AG08396 (cell line): ENCODE measurements around the gene SYTL5.

Source experiments
- DNase-seq: peaks from one replicate; pipeline ENCODE4 v3.0.0; 2012; ENCODE audit warnings: low spot score, mixed read lengths

SYTL5 gene

DNA sequence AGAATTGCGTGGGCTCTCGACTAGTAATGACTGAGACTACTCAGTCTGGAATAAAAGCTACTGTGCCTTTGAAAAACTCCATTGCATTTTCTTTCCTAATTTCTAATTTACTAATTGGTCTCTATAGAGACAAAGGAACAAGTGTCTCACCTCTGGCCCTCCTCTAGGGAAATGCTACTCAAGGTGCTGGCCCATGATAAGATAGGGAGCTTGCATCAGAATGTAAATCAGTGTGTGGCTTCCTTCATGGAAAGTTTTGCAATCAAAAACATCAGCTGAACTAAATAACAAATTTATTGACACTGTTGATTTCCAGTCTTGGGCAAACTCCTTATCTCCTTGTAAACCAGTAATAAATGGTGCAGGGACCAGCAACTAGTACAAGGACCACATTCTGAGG, 132.5 kb downstream of the SYTL5 start:
- no peak for DNase-seq

DNA sequence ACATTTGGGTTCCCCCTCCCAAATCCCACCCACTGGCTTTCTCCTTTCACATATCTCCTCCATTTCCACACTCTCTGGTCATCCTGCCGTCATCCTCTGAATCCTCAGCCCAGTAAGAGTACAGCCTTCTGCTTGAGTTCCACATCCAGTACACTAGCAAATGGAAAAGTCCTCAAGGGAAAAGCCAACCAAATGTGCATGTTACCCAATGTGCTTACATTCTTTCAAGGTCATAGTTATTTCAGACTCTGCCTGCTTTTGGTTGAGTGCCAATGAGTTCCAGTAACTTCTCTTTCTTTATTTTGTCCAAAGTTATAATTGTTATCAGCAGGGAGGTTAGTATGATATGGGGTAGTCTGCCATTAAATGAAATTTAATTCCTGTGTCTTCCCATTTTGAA, 136.3 kb downstream of the SYTL5 start:
- peak; percentile 8 for DNase-seq

DNA sequence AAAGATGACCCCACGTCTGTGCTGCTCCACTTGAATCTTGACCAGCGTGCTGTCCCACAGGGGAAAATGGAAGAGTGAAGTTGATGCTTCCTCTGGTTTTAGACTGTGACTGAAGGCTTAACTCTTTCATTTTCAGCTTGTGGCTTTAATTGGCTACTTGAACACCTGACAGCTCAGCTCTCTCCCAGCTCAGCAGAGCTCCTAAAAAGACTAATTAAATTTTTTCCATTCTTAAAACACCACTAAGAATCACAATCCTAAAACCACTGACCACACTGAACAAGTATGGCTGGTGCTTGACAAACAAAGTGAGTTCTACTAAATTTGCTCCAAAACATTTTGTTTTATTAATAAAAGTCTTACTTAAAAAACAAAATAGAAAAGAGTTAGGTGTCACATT, 142.7 kb downstream of the SYTL5 start:
- DNase-seq = no peak

DNA sequence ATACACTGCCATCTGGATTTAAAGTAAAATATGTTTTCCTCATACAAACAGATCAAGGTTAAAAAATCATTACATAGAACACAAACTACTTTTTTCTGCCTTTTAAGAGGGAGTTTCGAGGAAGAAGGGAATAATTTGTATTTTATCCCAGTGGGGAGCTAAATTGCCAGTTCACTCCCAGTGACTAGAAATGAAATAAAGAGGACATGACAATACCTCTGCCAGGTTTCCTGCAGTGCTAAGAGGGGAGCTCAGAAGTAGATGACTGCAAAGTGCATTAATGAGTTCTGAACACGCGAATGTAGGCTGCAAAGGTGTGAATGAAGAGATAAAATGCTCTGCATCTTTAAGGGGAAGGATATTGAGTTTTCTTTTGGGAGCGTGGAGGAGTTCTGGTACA, 144.6 kb downstream of the SYTL5 start:
- no peak for DNase-seq

DNA sequence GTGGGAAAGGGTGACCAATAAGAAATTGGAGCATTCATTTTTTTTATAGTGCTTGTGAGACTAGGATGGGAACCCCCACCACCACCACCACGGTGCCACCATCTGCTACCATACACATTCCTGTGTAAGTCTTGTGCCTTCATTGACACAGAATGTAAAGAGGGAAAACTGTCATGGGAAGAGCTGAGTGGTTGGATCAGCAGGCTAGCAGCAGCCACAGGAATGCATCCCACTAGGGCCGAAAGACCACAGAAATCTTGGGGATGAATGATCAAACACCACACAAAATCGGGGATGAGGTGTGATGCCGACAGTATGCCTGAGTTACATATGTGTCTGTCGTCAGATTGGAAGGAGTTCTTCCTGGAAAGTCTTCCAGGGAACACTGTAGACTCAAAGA, 145.1 kb downstream of the SYTL5 start:
- DNase-seq = peak; percentile 10

DNA sequence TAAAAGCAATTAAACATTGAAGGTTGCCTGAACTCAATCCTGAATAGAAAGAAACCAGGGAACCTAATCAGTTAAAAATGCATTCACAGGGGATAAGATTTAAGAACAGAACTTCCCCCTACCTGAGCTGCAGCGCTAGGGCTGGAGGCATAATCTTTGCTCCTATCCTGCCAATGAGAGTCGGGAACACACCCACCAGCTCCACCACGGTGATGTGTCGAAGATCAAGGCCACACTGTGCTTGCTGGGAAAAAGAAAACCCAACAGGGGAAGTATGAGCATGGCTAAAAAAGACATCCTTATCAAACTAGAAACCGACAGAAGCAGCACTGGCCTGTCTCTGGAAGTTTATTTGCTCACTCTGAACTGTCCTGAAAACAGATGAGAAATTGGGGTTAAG, 148.0 kb downstream of the SYTL5 start:
- DNase-seq = no peak

DNA sequence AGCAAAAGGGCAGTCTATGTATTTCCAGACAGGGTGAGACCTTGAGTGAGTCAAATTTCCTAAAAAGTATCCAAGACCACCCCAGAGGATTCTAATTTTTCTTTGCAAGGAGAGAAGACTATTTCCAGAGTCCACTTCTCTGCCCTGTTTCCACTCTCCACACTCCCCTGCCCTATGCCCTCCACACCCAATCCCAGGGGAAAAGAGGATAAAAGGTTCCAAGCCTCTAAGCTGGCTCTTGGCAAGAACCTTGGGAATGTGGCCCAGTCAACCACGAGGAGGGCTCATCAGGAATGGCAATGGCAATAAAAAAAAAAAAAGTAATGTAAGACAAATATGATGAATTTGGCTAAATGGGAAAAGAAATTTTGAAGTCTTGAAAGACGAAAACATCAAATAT, 148.5 kb downstream of the SYTL5 start:
- DNase-seq = no peak

DNA sequence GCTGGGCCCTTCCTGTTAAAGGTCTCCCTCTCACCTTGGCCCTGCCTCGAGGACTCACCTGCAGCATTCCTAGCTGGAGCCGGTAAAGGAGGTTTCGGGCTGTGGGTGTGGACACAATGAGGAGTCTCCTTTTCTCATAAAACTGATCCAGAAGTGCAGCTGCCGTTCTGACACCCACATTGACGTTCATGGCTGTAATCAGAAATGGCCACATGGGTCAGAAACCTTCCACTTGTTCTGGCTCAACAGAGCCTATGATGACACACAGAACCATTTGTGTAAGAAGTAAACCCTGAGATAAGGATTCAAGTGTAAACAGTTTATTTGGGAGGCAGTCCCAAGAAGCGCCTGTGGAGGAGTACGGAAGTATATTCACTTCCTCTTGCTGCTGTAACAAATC, 150.5 kb downstream of the SYTL5 start:
- DNase-seq = no peak

DNA sequence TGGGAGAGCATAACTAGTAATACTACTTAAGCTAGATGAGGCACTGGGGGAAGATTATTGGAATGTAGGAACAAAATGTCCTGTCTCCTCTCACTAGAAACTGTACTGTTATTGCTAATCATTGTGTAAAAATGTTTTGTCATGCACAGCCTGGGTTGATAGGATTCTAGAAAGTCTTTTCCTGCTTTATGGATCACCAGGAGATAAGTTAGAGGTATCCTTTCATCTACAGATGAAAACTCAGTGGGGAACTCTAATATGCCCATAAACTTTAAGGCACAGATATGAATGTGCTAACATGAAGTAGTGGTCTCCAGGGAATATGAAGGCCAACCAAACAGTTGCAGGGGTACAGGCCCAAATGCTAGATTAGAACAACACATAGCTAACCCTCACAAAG, 156.8 kb downstream of the SYTL5 start:
- no peak for DNase-seq

DNA sequence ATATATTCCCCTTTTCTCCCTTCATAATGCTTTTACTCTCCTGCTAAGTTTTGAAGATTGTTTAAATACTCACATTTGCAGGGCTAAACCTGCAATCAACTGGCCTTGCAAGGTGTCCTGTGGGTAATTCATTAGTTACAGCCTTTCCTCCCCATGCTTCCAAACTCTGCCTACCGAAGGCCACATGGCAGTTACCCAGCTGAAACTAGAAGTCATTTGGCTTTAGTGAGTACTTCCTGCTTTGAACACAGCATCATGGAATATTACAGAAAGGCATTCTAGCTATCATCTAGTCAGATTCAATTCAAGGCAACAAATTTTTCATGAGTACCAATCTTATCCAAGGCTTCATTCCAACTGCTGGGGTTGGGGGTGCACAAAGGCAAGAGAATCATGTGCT, 158.7 kb downstream of the SYTL5 start:
- DNase-seq = no peak

DNA sequence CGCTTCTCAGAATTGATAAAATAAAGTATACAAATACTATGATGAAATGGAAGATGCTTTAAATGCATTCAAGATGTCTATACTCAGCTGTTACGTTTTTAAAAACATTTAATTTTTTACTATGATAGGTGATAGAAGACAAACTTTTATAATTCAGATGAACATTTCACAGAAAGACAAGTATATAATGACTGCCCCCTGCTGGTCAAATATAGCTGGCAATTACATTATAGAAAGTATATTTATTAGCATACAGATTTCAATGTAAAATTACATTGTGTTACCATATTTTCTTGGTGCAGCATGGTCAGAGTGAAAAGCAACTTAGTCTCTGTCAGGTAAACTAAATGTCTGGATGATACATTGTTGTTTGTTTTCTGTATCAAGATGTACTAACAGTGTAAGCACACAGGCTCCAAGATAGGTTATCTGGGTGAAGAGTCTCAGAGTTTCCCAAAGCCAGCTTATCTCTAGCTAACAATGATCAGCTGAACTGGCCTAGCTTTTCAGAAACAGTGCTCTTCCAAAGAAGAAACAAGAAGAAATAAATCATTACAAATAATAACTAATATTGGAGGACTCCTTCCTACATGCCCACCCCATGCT, 160.2 kb downstream of the SYTL5 start:
- DNase-seq = no peak

DNA sequence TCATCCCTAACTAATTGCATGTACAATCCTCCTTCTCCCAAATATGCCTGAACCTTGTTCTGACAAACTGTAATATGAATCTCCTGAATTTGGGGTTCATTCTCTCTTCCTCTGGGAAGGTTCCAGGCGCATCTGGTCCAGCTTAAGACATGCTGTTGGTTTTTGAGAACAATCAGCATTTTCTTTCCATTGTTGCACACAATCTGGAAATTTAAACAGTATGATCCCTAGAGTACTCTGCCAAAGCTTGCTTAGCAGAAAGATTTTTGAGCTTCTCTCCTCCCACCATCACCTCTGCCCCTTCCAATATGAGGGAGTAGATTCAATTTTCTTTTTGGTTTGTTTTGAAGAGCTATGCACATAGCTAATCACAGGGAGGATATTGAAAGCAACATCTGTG, 164.2 kb downstream of the SYTL5 start:
- DNase-seq = no peak

DNA sequence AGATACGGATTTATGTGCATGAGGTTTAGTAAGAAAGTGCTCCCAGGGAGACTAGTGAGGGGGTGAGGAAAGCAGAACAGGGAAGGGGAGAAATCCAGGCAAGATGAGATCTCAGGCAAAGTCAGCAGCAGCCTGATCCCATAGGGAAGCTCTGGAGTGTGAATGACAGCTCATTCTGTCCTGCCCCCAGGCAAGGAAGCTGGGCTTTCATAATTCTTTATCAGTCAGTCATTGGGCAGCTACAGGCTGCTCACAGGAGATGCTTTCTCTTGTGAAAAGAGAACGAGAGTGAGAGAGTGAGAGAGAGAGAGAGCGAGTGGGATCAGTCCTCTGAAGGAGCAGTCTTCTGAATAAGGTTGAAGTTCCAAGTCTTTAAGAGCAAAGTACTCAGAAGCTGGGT, 166.2 kb downstream of the SYTL5 start:
- no peak for DNase-seq

DNA sequence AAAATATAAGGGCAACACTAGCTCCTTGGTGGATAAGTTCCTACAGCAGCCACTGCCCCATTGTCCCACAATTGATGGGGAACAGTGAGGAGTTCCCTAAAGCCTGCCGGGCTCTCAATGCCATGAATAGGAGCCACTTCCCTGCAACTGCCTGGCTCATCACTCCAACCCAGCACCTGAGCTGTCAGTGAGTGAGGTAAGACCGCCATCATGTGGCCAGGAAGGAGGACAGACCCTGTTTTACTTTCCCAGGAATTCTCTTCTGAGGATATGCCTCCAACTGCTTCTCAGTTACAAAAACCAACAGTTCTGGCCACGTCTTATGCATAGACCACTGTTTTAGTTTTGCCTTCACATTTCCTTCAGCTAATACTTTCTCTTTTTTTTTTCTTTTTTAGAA, 168.8 kb downstream of the SYTL5 start:
- DNase-seq = no peak

DNA sequence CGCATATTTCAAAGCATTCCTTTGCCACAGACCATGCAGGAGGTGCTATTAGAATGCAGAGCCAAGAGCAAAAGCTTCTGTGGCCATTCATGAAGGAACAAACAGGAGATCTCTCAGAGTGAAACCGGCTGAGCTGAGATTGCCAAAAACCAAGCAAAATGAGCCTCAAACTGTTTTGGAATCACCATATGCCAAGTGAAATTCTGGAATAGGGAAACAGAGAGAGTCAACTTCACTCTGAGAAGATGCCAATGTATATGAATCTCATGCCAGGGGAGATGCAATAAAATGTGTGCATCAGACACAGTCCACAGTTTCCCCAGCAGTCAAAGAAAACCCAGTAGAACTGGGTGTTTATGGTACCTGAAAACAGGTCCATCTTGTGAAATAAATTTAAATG, 172.0 kb downstream of the SYTL5 start:
- no peak for DNase-seq
